Frontal cortex (tissue), 4 donors: ENCODE data around the gene THTPA. TPM values are rescaled to one million over a fixed set of nuclear protein-coding genes. Genes with fewer than 3 reads are reported as not detected.
A peak's percentile ranks its signal among the peaks of the same experiment; 100 is the strongest.

ENCODE experiments used
- DNase-seq, 2 donors: peaks; one replicate each; pipeline ENCODE4 v3.0.0; 2012; ENCODE audit warnings: low spot score in 2 of 2
- FAIRE-seq: peaks from 2 replicates; lab custom pipeline; 2012; peaks lifted over from hg19 to GRCh38; lab: Jason Lieb, UNC
- total RNA-seq: library from RNA; depleted of rRNA; stranded (reverse); fragments of >200 nt; gene quantifications from one replicate; pipeline ENCODE4 v1.2.3, GENCODE V29; 2014
- donor health status: control.
- donor health status: control.
- donor health status: control.

Gene THTPA
- total RNA-seq, 1 donor from 2014 or later: 23.6 TPM

DNA sequence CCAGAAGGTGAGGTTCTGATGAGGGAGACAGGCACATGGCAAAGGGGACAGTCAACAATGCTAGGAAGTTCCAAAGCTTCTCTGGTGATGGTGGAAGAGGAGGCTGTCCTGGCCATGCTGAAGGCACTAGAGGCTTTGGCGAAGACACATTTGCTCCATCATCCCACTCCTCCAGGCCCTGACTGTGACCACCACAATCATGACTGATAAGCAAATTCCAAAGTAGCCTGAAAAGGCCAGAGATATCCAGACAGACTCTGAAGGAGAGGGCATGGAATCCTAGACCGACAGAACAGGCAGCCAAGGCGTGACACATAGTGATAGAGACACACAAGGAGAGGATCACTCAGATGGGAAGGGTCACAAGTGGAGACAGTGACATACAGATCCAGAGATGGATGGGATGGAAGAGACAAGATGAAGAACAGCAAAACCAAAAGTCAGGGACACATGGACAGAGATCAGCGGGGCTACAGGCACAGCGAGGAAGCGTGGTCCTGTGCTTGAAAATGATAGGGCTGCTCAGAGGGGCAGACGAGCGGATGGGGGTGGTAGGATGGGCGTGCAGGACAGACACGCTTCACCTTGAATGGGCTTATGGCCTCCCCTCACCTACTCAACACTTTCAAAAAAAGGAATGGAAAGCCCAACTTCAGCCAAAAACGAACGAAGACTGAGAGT is 5.8 kb upstream of the THTPA start:
- FAIRE-seq: no peak
- DNase-seq: no peak

DNA sequence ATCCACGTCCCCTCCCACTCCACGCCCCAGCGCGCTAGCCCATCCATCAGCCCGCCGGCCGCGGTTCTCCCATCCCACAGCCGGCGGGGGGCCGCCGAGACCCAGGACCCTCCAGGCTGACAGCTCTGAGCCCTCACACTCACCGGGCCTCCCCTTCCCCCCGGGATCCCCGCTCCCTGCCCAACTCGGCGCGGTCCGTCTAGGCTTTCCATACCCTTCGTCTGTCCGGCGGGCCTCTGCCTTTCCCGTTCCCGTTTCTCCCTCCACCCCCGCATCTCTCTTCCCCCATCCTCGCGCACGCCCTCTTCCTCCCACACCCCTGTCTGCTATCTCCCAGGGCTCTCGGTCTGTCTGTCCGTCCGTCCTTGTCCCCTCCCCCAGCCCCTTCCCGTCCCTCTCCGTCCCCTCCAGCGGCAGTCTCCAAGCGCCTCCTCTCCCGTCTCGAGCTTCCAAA is 5.2 kb upstream of the THTPA start:
- FAIRE-seq (no peak), DNase-seq (no peak)

DNA sequence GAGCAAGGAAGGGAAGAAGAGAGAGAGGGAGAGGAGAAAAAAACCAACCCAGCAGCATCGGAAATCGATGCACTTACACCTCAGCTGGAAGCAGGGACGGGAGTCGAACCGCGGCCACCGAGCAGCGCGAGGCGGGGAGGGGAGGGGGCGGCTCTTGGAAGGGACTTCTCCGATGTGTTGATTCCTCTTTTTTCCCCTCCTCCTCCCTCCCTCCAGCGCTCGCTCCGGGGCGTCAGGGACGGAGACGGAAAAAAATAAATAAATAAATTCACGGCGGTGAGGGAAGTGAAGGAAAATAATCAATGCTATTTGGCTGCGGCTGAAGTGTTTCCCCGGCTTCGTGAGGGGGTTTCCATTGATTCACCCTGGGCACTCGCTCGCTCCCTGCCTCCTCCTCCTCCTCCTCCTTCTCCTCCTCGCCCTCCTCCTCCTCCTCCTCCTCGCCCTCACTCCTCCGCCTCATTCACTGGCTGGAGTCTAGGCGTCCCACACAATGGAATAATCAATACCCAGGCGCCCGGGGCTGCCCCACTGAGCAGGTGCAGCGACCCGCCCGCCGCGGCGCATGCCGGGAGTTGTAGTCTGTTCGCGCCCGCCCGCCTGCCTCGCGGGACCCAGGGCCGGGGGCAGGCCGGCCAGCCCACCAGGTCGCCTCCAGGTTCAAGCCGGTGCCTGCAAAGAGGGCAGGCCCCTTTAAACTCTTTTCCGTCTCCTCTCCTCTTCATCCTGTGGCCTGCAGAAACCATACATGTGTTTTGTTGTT is 4.6 kb upstream of the THTPA start, which contains the start of gene ZFHX2:
Gene ZFHX2, minus strand, starts transcription at position 500 of the 763 bp plus-strand sequence. CDS start 16,440 bp downstream, outside the sequence.
- DNase-seq (peak; percentile 82 to 87), FAIRE-seq (no peak)

DNA sequence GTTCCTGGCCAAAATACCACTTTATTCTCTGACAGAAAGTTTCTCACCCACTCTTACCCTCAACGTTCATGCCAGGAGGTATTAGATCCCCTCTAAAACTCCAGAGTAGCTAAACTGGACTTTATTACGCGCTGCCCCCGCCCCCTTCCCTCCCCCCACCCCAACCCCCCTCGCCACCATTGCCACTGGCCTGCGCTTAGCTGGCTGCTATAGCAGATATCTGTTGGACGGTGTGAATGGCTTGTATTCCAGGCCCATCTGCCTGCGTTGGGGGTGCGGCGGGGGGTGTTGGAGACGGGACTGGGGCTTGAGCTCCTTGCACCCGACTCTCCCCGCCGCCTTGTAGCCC is 564 bp upstream of the THTPA start:
- DNase-seq (no peak), FAIRE-seq (no peak)

DNA sequence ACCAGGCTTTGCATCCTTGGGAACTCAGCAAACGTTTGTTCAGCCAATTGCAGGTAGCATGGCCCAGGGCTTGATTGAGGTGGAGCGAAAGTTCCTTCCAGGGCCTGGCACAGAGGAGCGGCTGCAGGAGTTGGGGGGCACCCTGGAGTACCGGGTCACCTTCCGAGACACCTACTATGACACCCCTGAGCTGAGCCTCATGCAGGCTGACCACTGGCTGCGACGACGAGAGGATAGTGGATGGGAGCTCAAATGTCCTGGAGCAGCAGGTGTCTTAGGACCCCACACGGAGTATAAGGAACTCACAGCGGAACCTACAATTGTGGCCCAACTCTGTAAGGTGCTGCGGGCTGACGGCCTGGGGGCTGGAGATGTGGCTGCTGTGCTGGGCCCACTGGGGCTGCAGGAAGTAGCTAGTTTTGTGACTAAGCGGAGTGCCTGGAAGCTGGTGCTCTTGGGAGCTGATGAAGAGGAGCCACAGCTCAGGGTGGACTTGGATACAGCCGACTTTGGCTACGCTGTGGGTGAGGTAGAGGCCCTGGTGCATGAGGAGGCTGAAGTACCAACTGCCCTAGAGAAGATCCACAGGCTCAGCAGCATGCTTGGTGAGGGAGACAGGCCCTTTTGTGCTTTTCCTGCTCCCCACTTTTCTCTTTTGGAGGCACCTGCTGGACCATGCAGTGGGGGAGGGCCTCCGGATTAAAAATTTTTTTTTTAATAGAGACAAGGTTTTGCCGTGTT is 799 bp downstream of the THTPA start:
- DNase-seq: no peak
- FAIRE-seq: no peak

DNA sequence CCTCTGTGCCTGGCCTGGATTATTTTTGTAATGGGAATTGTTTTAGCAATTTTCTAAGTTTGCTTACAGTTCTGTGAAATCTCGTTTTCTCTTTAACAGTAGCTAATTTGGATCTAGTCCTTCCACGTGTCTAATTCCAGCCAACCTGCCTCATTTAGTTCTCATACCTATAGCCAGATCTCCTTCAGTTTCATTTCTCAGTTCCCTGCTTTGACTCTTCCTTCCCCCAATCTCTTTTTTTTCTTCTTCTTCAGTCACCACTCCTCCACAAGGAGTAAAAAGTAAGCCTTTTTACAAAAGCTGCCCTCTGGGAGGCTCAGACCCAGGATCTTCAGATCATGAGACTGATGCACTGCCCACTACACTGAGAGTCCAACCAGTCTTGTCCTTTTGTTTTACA is 1.4 kb downstream of the THTPA start:
- FAIRE-seq: no peak
- DNase-seq: no peak

DNA sequence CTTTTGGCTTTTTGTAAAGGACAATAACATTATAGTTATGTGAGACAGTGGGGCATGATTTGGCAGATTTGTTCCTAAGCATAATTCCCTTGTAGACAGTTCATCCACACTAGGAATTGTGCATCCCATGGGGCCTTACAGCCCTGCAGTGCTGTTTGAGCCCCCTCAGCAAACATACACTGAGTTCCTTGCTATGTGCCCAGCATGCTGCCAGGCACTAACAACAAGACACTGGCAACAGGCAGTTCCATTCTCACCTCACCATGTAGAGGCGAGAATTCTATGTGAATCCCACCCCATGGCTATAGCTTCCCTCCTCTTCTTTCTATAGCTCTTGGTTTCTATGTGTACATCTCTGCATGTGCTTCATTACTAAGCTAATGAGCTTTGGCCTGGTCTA is 1.9 kb downstream of the THTPA start:
- DNase-seq (no peak), FAIRE-seq (no peak)

DNA sequence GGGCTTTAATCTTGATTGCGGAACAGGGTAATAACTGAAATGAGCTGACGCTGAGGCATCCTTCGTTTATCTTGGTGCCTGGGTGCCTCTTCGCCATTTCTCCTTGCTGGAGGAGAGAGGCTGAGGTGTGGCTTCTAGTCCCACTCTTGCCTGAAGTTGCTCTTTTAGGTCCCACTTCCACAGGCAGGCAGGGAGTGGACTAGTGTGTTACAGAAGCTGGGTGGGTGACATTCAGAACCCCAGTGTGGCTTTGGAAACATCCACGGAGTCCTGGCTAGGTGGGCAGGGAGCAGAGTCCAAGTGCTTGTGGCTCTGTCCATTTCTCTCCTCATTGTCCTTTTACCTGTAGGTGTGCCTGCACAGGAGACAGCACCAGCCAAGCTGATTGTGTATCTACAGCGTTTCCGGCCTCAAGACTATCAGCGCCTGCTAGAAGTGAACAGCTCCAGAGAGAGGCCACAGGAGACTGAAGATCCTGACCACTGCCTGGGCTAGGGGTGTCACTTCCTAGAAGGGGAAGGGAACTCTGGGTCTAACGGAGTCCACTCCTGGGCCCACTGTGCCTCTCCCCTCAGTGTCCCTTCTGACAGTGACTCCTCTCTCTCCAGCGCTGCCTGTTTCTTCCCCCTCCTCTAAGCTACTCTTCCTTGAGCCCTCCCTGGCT is 2.4 kb downstream of the THTPA start:
- DNase-seq (no peak), FAIRE-seq (no peak)

DNA sequence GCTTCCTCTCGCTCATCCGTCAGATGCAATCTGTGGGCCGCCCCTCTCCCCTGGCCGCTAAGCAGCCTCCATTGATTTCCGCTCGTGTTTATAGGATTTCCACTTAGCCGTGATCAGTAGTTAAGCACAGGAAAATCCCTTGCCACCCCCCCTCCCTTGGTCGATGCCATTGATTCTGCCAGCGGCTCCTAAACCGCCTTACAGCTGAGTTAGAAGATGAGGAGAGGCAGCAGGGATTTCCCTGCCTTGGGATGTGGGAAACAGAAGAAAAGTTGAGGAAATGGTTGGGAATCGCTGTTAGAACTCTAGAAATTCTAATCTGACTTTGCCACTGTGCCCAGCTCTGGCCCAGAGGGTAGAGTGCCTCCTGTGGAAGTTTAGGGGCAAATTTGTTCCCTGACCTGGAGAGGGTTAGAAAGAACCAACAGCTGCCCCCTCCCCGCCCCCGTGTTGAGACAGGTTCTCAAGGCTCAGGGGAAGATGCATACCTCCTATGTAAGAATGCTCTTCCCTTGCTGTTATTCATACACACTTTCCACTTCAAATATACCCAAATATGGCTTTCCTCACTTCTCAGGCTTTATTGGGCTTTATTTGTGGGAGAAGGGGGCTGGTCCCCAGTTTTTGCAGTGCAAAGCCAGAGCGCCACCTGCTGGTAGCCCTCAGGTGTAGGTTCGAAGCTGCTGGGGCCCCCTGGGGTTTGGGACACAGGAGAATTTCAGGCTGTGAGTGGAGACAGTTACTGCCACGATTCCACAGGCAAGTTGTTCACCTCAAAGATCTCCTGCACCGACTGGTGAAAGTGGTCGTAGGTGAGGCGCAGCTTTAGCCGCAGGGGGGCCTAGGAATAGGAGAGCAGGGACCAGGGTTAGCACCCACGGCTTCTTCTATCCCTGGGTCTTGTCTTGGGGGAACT is 3.2 kb downstream of the THTPA start:
- no peak for FAIRE-seq
- no peak for DNase-seq

DNA sequence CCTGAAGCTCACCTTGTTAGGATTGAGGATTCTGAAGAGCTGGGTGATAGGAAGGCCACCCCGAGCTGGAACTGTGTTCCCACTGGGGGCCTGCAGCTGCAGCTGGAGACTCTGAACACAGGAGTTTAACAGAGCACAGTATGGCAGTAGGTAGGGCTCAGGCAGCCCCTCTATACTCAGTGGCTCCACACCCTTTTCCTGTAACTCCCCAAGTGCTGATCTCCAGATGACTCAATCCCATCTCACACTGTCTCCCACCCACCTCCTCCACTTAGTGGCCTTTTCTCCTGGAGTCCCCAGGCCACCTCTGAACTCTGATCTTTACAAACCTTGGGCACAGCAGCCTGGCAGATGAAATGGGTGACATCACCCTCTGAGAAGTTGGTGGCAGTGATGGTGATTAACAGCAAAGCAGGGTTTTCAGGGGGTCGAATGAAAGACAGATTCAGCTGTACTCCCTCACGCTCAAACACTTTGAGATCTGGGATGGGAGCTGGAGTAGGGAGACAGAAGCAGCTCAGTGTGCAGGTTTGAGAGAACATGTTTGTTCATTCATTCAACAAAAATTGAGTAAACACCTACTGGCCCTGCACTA is 4.0 kb downstream of the THTPA start:
- FAIRE-seq (no peak), DNase-seq (no peak)

DNA sequence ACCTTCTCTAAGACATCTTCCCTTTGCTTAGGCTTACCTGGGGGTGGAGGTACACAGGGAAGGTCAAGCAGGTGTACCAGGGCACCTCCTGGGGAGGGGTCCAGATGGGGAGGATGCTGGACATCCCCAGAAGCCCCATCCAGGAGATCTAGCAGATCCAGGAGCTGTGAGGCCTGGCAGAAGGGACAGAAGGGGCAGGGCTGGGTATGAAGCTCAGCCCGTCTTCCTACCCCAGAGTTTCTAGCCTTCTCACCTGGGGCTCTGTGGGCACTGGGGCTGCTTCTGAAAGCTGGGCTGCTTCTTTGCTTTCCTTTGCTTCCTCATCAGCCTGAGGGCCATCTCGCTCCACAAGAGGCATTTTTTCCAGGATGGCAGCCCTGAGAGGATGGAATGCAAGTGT is 5.2 kb downstream of the THTPA start:
- DNase-seq (no peak), FAIRE-seq (no peak)

DNA sequence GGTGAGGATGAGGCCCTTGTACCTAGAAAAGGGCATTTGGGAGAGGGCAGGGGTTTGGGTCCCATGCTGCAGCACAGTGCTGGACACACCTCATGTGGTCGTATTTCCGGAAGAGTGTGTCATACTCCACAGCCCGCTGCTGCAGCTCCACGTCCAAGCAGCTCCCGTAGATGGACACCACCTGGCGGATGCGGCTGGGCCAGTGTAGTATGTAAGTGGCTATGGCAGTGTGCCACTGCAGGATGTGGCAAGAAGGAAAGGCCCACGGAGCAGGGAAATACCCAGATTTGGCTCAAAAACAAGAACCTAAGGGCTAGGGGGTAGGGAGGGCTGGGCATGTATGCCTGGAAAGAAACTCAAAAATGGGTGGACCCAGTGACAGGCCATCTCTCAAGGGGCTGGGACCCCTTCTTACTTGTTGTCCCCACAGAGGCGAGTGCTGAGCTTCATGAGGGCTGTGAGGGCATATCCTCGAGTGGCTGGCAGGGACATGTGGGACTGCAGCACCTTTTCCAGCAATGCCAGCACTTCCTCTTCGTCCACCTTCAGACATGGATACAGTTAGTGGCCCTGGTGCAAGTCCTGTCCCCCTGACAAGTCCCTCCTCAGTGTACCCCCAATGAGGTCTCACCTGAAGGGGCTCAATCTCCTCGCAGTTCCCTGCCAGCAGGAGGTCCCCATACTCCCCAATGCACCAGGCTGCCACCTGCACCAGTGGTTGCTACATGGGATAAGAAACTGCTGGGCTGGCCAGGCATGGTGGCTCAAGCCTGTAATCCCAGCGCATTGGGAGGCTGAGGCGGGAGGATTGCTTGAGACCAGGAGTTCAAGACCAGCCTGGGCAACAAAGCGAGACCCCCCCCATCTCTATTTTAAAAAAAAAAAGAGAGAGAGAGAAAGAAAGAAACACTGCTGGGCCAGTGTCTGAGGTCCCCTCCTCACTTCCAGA is 6.1 kb downstream of the THTPA start:
- DNase-seq: no peak
- no peak for FAIRE-seq

DNA sequence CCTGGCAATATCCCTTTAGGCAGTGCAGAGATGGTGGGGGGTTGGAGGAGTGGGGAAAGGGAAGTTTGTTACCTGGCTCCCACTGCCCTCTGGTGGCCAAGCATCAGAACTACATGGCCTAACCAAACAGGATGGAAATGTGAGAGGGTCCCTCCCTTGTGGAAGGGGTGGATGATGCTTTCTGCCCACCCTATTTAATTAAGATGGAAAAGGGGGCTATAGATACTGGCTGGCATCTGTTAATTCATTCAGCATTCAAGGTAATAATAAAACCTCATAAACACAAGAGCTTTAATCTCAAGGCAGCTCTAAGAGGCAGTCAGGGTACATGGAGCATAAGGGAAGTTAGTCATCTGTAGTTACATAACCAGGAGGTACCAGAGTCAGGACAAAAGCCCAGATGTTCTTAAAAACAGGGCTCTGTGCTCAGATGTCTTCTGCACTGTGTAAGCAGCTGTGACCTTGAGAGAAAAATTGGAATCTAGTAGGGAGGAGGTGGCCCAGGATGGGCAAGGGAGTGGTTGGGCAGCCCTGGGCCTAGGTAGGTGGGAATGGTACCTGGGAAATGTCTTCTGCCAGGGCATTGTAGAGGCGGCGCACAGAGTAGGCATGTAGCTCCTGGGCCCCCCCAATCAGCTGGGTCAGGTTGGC is 6.9 kb downstream of the THTPA start:
- FAIRE-seq (no peak), DNase-seq (peak in 1 of 2 donors; percentile 64)

DNA sequence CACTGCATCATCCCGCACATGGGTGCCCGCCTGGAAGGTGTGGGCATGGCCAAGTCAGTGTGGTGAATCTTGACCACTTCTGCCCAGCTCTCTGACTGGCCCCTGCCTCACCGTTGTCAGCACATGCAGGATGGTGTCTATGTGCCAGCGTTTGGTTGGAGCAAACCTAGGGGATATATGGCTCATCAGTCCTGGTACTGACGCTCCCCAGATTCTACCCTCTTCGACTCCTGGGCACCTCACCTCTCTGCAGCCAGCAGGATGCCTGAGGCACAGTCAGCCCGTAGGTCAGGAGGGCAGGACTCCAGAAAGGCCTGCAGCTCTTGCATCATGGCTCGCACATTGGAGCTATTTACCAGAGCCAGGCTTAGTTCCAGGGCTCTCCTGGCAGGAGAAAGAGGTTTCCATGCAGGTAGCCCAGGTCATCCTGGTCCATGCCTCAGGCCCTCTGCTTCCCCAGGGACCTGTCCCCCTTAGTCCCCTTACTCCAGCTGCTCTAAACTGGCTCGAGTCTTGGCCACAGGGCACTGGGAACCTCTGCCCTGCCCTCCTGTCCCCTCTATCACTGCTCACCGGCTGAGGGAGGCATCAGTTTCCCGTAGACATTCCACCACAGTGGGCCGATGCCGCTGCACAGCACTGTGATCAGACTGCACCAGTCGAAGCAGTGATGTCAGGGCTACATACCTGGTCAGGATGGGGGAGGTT is 7.6 kb downstream of the THTPA start:
- FAIRE-seq (no peak), DNase-seq (no peak)

DNA sequence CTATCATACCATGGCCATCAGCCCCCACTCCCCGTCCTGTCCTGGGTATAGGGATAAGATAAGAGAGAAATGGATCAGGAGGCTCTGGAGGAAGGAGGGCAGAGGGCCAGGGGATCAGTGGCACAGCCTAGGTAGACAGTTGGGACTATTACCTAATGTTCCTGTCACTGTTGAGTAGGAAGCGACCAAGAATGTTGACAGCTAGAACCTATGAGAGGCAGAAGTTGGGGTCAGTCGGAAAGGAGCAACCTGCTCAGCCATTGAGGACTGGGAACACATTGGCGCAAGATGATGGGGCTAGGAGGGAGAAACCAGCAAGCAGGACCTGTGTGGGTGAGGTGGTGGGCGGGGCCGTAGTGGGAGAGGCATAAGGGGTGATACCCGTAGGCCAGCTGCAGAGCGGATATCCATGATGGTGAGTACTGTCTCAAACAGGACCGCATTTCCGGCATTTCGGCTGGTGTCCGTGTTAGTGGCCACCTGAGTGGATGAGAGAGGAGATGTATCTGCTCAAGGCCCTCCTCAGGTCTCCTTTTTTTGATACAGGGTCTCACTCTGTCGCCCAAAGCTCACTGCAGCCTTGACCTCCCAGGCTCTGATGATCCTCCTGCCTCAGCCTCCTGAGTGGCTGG is 8.2 kb downstream of the THTPA start:
- no peak for DNase-seq
- FAIRE-seq: no peak

DNA sequence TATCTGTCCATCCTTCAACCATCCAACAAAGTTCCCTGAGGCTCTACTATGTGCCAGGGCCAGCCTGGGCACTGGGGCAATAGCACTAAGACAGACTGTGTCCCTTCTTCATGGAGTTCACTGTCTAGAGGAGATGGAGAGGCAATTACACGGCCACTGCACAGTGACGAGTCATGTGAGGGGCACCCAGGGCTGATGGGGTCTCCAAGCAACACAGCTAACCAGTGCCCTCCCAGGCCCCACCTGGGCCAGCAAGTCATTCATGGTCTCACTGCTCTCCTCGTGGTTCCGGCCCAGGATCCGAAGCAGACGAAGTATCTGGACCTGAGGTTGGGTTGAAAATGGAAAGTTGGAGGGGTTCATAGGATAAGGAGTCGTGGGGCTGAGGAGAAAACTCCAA is 8.8 kb downstream of the THTPA start:
- no peak for DNase-seq
- FAIRE-seq: no peak
